Epithelial cell of proximal tubule (primary cell): ENCODE measurements around the gene IRF8. TPM values are rescaled to one million over a fixed set of nuclear protein-coding genes. Genes with fewer than 3 reads are reported as not detected.

Source experiments
- DNase-seq: peaks from one replicate; pipeline ENCODE4 v3.0.0-alpha.2; 2011; ENCODE audit warnings: low read depth
- H3K4me3 ChIP-seq: 2 replicates; pipeline ENCODE4 v1.5.1; 2011; ENCODE audit warnings: low read depth, mild to moderate bottlenecking, low read length
- total RNA-seq: library from RNA; depleted of rRNA; stranded (reverse); fragments of >200 nt; gene quantifications from 2 replicates; pipeline ENCODE4 v1.2.3, GENCODE V29; 2015
- TF ChIP-seq, protein P1 (sequence below): conservative IDR thresholded peaks from 2 replicates; pipeline ENCODE4 v1.5.1; 2012; ENCODE audit warnings: low read depth, mild to moderate bottlenecking, low read length

The IRF8 gene
- total RNA-seq, 1 donor from 2014 or later = 0.17 TPM

DNA sequence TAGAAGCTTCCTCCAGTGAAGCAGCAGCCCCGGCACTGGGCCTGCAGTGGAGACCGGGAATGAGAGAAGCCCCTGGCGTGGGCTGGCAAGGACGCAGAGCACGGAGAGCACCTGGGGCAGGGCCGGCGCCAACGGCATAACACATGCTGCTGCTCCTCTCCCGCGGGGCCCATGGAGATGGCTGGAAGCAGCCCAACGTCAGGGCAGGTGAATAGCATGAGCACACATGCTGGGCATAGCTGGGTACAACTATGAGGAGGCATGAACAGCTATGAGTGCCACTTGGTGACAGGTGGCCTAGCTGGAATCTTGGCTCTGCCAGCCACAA lies 46.4 kb downstream of the IRF8 start:
- DNase-seq = no peak
- no peak overlapping the region for H3K4me3 ChIP-seq
- TF ChIP-seq, protein P1, sequence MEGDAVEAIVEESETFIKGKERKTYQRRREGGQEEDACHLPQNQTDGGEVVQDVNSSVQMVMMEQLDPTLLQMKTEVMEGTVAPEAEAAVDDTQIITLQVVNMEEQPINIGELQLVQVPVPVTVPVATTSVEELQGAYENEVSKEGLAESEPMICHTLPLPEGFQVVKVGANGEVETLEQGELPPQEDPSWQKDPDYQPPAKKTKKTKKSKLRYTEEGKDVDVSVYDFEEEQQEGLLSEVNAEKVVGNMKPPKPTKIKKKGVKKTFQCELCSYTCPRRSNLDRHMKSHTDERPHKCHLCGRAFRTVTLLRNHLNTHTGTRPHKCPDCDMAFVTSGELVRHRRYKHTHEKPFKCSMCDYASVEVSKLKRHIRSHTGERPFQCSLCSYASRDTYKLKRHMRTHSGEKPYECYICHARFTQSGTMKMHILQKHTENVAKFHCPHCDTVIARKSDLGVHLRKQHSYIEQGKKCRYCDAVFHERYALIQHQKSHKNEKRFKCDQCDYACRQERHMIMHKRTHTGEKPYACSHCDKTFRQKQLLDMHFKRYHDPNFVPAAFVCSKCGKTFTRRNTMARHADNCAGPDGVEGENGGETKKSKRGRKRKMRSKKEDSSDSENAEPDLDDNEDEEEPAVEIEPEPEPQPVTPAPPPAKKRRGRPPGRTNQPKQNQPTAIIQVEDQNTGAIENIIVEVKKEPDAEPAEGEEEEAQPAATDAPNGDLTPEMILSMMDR = no peak

DNA sequence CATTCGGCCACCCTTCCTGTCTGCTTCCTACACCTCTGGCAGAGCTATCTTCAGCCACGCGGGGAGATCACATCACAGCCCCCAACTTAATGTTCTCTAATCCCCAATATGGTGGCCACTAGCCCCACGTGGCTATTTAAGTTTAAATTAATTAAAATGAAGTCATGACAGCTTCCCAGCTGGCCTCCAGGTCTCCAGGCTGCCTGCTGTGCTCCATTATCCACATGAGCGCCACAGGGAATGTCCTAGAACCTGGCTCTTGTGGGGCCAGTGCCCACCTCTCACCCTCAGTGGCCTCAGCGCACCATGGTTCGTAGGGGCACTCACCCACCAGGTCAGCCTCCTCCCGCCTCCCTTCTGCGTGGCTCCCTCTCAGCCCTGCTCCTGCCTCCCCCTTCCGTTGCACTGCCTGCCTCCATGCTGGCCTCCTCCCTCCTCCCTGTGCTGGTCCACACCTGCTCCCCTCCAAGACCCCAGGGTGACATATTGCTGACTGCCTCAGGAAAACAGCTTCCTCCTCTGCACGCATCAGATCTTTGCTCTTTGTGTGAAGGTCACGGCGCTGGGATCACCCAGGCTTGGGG lies 47.7 kb downstream of the IRF8 start:
- TF ChIP-seq, protein P1 = no peak
- DNase-seq = no peak
- H3K4me3 ChIP-seq = no peak overlapping the region

DNA sequence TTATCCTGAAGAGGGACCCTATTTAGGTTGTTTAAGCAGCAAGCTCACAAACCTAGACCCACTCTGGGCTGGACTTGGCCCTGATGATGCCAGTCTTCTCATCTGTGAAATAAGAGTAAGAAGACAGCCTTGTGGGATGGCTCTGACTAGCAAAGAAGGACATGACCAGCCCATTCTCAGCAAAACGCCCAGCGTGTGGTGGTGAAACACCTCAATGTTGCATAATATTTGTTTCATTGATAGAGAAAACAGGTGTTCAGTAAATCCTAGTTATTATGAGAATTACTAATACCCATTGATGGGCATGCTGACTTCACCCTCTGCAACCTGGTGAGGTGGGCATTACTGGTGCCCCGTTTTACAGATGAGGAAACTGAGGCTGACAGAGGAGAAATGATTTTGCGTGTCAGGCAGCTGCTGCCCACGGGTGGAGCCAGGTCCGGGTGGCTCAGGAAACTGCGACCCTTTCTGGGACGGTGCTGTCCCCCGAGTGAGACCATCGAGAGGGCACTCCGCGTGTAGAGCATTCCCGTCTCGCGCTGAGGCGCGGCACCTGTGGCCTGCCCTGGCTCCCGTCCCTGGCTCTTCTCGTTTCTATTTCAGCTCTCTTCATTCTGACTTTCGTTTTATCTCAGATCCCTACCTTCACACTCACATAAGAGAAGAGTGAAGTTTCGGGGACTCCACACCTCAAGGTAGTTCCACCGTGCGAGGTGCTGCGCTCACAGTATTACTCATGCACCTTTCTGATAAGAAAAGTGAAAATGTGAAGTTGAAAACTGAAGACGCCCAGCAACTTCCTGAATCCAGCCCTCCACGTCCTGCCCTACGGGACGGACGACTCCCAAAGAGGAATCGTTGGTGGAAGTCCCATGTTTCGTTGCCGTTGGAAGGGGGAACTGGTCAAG lies 48.5 kb downstream of the IRF8 start:
- DNase-seq = no peak
- TF ChIP-seq, protein P1 = no peak
- no peak overlapping the region for H3K4me3 ChIP-seq

DNA sequence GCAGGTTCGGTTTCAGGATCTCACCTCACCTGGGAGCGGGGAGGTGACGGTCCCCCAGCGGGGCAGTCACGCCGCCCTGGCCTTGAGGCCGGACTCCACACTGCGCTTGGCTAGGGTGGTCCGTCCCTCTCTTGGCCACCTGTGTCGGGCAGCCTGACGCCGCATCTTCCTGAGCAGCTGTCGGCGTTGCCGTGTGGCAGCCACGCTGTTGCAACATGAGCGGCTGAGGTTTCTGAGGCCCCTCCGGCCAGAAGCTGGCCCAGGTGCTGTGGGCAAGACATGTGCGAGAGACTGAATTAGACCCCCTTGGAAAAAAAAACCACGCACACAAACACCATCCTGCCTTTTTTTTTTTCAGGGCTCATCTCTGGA lies 49.2 kb downstream of the IRF8 start:
- TF ChIP-seq, protein P1 = no peak
- DNase-seq = no peak
- no peak overlapping the region for H3K4me3 ChIP-seq

DNA sequence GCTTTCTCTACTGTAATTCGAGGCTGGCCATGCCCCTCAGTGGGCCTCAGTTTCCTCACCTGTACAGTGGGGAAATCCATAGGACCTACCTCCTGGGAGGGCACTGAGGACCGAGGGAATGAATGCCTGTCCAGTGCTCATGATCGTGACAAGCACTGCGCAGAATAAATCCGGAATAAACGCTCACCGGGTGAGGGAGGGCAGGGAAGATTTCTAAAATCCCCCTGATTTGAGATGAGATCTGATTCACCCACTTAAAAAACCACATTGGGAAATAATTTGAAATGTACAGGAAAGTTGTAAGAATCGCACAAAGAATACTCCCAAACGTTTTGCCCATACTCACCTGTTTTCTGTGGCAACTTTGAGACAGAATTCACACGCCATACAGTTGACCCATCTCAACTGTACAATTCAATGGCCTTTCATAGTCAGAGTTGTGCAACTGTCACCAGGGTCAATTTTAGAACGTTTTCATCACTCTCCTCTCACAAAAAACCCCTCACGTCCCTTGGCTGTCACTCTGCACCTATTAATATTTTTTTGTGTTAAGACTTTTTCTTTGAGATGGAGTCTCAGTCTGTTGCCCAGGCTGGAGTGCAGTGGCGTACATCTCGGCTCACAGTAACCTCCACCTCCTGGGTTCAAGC lies 49.8 kb downstream of the IRF8 start:
- no peak overlapping the region for H3K4me3 ChIP-seq
- DNase-seq = no peak
- TF ChIP-seq, protein P1 = no peak

DNA sequence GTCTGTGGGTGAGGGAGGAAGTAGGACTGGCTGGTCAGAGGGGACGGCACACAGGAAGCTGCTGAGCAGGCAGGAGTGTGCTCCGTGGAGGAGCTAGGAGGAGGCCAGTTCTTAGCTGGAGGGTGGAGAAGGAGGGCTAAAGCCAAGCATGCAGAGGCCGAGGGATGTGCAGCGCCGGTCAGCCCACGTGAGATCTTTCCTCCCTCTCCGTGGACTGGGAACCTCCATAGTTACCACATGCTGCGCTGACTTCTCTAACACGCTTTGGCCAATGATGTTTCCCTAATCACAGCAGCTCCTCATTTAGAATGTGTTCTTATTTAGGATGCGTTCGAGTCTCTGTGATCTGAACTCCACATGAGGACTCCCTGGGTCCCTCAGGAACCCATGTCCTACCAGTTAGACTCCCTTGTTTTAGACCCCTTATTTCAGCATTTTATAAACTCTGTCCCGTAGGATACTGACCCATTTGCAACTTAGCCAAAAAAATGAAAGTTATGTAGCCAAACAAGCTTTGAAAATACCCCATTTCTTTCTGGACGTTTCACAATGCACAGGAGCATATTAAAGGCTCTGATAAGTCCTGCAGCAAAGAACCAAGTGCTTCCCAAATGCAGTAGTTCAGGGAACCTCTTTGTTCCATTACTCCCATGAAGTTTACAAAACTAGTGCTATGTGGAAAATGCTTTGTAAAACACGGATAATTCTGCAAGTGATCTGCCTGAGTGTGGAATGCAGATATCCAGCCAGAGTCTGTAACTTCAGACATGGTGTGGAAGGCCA lies 51.4 kb downstream of the IRF8 start:
- no peak overlapping the region for H3K4me3 ChIP-seq
- no peak for DNase-seq
- TF ChIP-seq, protein P1 = no peak
